NB4 (cell line): ENCODE results near the gene CDC42BPG.
A peak's percentile ranks its signal among the peaks of the same experiment; 100 is the strongest.

Source experiments
- DNase-seq: peaks from one replicate; pipeline ENCODE4 v3.0.0; 2010; ENCODE audit warnings: low read depth
- H3K4me3 ChIP-seq: one replicate; pipeline ENCODE4 v1.5.1; 2011; ENCODE audit warnings: mild to moderate bottlenecking, low read depth, low read length, moderate library complexity
- CTCF ChIP-seq: IDR thresholded peaks from one replicate; pipeline ENCODE4 v1.5.1; 2012; ENCODE audit warnings: low read depth, low read length
- MAX ChIP-seq: IDR thresholded peaks from 2 replicates; pipeline ENCODE4 v1.6.1; 2011; ENCODE audit warnings: low read depth, low read length
- MYC ChIP-seq: IDR thresholded peaks from 2 replicates; pipeline ENCODE4 v1.6.1; 2011; ENCODE audit warnings: low read depth, low read length
- POLR2A ChIP-seq: IDR thresholded peaks from 2 replicates; pipeline ENCODE4 v1.6.1; 2011; ENCODE audit warnings: mild to moderate bottlenecking; ENCODE audit not compliant: insufficient read length; ENCODE audit errors: extremely low read depth

Gene CDC42BPG

GRCh38 chr11:64813826-64814225 is 30.6 kb downstream of the CDC42BPG start:
- no peak overlapping the region for H3K4me3 ChIP-seq
- DNase-seq, result no peak
- TF ChIP-seq MYC (no peak), POLR2A (no peak), MAX (no peak), CTCF (no peak)

GRCh38 chr11:64810891-64811272 is 33.6 kb downstream of the CDC42BPG start:
- peak overlapping the region; percentile 81 for H3K4me3 ChIP-seq
- TF ChIP-seq MAX, result peak; percentile 72
- no peak for TF ChIP-seq POLR2A
- TF ChIP-seq CTCF, result no peak
- TF ChIP-seq MYC, result 0 out of 2 replicates have a peak, but pooled peaks have one; percentile 42
- DNase-seq, result no peak

GRCh38 chr11:64810271-64810890 is 34.1 kb downstream of the CDC42BPG start, which contains the start of gene MEN1:
TSS of gene MEN1 (minus strand) at chr11:64810551. CDS start at chr11:64810109, 442 bp downstream.
- peak; percentile 98 for DNase-seq
- no peak for TF ChIP-seq CTCF
- peak; percentile 73 for TF ChIP-seq MAX
- TF ChIP-seq MYC, result peak; percentile 76
- TF ChIP-seq POLR2A, result peak; percentile 71
- peak within 1 kb of the TSS; percentile 81 for H3K4me3 ChIP-seq

- peak; percentile 42 for DNase-seq
- TF ChIP-seq MAX, result no peak
- no peak for TF ChIP-seq POLR2A
- no peak for TF ChIP-seq CTCF
- TF ChIP-seq MYC, result no peak
- peak overlapping the region; percentile 81 for H3K4me3 ChIP-seq
These were observed 34.6 kb downstream of the CDC42BPG start for GRCh38 chr11:64809781-64810241.

GRCh38 chr11:64805481-64805880 is 39.0 kb downstream of the CDC42BPG start:
- no peak for TF ChIP-seq POLR2A
- TF ChIP-seq MAX, result no peak
- no peak for TF ChIP-seq CTCF
- no peak for TF ChIP-seq MYC
- no peak overlapping the region for H3K4me3 ChIP-seq
- no peak for DNase-seq
